HCT116 (cell line): ENCODE measurements around the gene ATF1.
"Not testable (repeated sequence)": the region's sequence is repeated elsewhere in the genome, so short reads cannot be mapped to it uniquely, and the experiment has no call there.

ENCODE experiments used
- CTCF ChIP-seq, 3 experiments: fragments of 200-600 bp in 1 of 3; sonication (generic) in 1 of 3; IDR thresholded peaks in 2 of 3; conservative IDR thresholded peaks in 1 of 3; 2 replicates each; pipeline ENCODE4 v1.5.1; 2012 to 2017; ENCODE audit warnings: low read depth in 2 of 3, low read length in 2 of 3, antibody characterized with exemption in 1 of 3, borderline replicate concordance in 1 of 3, control low read depth in 1 of 3, mild to moderate bottlenecking in 1 of 3, mixed read lengths in 1 of 3, mixed run types in 1 of 3, moderate library complexity in 1 of 3; ENCODE audit not compliant: insufficient read depth in 1 of 3
- EZH2 ChIP-seq: fragments of 200-600 bp; sonication (generic); IDR thresholded peaks from 2 replicates; pipeline ENCODE4 v1.6.1; 2017; ENCODE audit warnings: antibody characterized with exemption, mixed run types
- MAX ChIP-seq: IDR thresholded peaks from 2 replicates; pipeline ENCODE4 v1.6.1; 2012
- POLR2A ChIP-seq: IDR thresholded peaks from 2 replicates; pipeline ENCODE4 v1.7.0; 2011; ENCODE audit warnings: borderline replicate concordance; ENCODE audit not compliant: insufficient read depth, insufficient read length; ENCODE audit errors: extremely low read depth
- POLR2AphosphoS5 ChIP-seq: IDR thresholded peaks from 2 replicates; pipeline ENCODE4 v1.6.1; 2011; ENCODE audit warnings: mild to moderate bottlenecking, low read depth, low read length, moderate library complexity
- ZNF274 ChIP-seq: fragments of 200-500 bp; sonication (Bioruptor generic); IDR thresholded peaks from 2 replicates; pipeline ENCODE4 v1.6.1; 2014; ENCODE audit warnings: mild to moderate bottlenecking, low read depth, low read length, inconsistent platforms

- TF ChIP-seq CTCF (IDR thresholded peaks at IDR 0.05 in 2 of 3, conservative IDR thresholded peaks at IDR 0.05 in 1 of 3; ENCODE audit: borderline replicate concordance in 1 of 3, insufficient read depth in 1 of 3, low read depth in 2 of 3, low read length in 2 of 3); EZH2; ZNF274; POLR2A; POLR2AphosphoS5; MAX: not testable (repeated sequence)
Measured at GRCh38 chr12:50855218-50855617, 91.3 kb downstream of the ATF1 start.
